HG03342 (cell line): ENCODE results near the gene ZNF460.
A peak's percentile ranks its signal among the peaks of the same experiment; 100 is the strongest.
"Not testable (repeated sequence)": the region's sequence is repeated elsewhere in the genome, so short reads cannot be mapped to it uniquely, and the experiment has no call there.

Experiments used
- ATAC-seq: cut with Tn5 transposase; IDR thresholded peaks from one replicate; pipeline ENCODE4 v1.9.1; 2021; ENCODE audit warnings: mild to moderate bottlenecking, moderate library complexity; ENCODE audit not compliant: unreplicated experiment

ZNF460 gene

GRCh38 chr19:57280165-57280961 is at the start of gene ZNF460:
ZNF460 (plus strand) TSS chr19:57280485; CDS start chr19:57280807, 322 bp downstream.
- ATAC-seq: peak; percentile 81

GRCh38 chr19:57231686-57232085 is 48.6 kb upstream of the ZNF460 start:
- no peak for ATAC-seq

GRCh38 chr19:57233207-57233606 is 47.1 kb upstream of the ZNF460 start:
- no peak for ATAC-seq

- no peak for ATAC-seq
Measured at GRCh38 chr19:57239982-57240310, 40.3 kb upstream of the ZNF460 start.

DNA sequence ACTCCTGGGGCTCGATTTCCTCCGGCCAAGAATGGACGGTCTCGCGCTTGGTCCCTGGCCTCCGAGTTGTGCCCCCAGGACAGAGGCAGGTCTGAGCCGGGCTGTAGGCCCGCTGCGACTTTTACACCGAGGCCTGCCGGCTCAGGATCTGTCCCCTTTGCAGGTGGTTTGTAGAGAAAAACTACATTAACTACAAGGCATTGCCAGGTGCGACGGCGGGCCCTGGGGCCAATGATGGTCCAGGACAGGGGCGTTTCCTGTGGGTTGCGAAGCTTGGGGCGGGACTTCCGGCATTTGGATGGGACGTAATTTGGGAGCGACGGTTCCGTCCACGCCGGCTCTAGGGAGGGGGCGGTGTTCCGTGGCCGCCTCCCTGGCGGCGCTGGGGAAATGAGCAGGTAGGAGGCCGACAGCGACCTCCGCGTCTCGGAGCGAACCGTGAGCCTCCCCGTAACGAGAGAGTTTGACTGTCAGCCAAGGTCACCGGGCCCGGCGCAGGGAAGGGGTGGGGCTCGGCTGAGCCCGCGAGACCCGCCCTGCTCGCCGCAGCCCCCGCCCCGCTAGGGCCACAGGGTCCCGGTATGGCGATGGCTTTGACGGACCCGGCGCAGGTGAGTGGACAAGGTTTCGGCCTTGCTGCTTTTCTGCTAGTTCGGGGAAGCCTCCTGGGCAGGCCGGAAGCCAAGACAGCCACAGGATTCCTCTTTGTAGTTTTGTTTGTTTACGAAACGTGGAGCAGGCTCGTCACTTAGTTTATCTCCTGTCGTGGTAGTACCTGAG is 39.8 kb upstream of the ZNF460 start, which contains the start of gene ZNF805:
Gene ZNF805 (plus strand): TSS at position 322 of the 780 bp plus-strand sequence. CDS start 260 bp downstream, at position 582.
- peak; percentile 89 for ATAC-seq

DNA sequence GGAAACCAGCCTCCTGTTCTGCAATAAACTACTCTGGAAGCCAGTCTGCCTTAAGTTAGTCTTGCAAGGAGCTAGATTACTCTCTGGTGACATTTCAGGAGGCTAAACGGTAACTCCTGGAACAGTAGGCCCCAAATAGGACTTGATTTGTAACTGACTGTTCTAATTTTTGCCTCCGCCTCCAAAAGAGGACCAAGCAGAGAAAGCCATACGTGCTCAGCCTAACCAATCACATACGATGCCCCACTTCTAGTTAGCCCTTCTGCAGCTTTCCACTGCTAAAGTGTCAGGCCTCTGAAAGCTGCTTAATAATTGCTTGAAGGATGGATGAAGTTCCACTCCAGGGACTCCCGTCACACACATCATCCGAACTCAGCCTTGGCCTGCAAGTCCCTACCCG is 39.1 kb upstream of the ZNF460 start:
- ATAC-seq: peak; percentile 1

DNA sequence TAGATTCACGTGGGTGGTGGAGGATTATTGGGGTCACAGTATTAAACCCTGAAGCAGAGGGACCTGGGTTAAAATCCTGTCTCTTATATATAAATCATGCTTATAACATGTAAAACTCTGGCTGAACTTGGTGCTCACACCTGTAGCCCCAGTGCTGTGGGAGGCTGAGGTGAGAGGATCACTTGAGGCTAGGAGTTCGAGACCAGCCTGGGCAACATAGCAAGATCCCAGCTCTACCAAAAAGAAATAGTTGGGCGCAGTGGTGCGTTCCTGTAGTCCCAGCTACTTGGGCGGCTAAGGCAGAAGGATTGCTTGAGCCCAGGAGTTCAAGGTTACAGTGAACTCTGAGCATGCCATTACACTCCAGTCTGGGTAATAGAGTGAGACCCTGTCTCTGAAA is 37.5 kb upstream of the ZNF460 start:
- ATAC-seq: no peak

DNA sequence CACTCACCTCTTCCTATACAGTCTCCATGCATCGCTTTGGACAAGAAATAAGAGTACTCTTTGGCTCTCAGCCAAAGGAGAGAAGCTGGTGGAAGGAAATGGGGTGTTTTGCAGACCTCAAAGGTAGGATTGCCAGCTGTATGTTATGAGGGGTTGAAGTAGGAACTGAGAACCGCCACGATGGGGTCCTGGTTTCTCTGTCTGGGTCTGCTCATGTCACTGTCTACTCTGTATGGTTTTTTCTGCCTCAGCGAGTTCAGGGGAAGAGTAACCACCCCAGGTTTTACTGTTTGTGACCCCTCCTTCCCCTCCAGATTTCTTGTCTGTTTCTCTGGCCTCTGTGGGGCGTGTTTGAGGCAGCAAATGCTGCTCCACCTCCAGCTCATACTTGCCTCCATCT is 35.8 kb upstream of the ZNF460 start:
- ATAC-seq: no peak

DNA sequence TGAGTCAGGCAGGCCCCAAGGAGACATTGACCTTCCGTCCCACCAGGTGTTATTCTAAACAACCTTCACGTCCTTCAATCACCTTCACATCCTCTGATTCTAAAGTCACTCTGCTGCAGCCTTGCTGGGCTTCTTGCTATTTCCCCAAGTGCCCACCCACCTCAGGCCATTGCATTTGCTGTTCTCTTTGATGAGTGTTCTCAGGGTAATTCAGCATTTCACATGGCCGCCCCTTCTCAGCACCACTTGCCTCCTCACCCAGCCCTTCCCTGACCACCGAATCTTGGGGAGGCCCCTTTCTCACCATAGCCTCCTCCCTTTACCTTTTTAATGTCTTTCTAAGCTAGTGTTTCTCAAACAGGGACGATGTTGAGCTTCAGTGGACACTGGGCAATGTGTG is 35.2 kb upstream of the ZNF460 start:
- ATAC-seq: no peak

- ATAC-seq: no peak
Measured at GRCh38 chr19:57245959-57246358, 34.3 kb upstream of the ZNF460 start.

DNA sequence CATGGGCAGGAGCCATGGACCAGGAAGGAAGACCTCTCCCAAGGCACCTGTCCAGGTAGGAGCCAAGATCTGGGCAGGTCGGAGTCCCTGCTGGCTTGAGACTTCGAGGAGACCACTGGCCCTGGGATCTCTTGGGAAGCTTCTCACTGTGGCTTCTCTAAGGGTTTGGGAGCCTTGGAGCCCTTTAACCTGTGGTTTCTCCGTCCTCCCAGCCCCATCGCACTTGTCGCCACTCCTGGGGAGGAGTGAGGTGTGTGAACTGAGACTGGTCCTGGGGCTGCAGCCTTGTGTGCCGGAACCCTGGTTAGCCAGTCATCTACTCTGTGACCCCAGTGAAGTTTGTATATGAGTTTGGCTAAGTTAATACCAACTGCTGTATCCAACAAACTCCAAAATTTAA is 31.6 kb upstream of the ZNF460 start:
- ATAC-seq: no peak

DNA sequence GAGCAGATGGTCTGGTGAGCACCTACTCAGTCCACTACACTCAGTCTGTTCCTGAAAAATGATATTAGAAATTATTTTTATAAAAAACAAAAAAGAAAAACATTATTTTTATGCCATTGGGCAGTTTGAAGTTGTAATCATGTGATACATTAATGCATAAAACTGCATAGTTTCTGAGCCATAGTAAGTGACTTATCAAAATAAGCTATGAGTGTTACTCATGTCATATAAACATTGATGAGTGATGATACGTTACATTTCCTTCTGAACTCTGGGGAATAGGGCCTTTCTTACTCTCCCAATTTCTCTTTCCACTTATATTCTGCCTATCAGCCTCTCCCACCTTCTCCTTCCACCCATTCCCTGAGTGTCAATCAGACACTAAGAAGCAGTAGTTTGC is 31.0 kb upstream of the ZNF460 start:
- ATAC-seq: no peak

- not testable (repeated sequence) for ATAC-seq
Measured at GRCh38 chr19:57253767-57254166, 26.5 kb upstream of the ZNF460 start.

DNA sequence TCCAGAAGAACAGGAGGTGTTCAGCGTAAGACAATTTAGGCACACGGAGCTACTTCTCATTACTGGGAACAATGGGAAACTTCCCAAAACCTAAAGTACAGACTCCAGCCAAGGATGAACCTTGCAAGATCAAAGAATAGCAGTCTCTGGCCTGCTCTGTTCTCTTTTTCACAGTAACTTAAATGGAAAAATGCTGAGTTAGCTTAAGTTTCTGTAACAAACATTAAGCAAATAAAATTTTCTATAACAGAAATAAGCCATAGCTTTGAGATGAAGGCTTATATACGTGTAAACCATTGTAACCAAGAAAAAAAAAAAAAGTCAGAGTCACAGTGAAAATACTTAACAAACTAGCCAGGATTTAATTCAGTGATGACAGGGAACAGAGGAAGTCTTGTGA is 18.2 kb upstream of the ZNF460 start:
- ATAC-seq: no peak

GRCh38 chr19:57263244-57263741 is 17.0 kb upstream of the ZNF460 start:
- ATAC-seq: no peak

DNA sequence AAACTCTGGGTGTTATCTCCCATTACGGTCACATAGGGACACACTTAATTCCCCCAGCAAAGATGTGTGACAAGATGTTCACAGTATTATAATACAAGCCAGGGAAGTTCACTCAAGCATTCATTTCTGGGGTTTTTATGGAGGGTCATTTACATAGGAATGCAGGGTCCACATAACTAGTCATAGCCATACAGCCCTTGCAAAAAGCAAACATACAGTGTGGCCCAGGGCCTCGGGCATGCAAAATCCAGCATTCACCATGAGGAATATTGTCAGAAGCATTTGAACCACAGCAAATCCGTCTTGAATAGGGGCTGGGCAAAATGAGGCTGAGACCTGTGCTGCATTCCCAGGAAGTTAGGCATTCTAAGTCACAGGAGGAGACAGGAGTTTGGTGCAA is 13.0 kb upstream of the ZNF460 start:
- ATAC-seq: no peak

DNA sequence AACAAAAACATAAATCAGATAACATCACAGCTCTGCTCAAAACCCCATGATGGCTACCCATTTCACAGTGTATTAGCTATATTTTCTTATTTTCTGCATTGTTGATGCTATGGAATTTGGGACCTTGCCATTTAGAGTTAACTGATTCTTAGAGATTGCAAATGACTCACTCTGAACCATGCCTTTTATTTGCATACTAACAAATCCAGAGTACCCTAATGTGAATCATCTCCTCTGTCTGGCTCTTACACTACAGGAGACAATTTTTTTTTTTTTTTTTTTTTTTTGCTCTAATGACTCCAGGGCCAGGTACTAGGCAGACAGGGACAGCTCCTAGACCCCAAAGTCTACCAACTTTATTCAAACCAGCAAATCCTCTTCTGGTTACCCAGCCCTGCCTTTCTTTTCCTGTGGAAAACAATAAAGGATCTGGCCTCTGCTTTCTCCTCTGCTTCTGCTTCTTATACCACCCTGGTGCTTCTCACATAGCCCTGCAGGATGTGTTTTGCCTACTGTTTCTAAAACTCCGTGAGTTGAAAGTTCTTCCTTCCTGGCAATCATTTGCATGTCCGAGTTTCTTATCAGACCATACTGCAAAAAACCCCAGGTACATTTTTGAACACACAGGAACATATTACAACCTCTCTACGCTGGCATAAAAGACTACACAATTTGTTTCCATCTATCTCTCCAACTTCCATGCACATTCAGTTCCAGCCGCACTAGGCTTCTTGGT is 10.6 kb upstream of the ZNF460 start:
- no peak for ATAC-seq

DNA sequence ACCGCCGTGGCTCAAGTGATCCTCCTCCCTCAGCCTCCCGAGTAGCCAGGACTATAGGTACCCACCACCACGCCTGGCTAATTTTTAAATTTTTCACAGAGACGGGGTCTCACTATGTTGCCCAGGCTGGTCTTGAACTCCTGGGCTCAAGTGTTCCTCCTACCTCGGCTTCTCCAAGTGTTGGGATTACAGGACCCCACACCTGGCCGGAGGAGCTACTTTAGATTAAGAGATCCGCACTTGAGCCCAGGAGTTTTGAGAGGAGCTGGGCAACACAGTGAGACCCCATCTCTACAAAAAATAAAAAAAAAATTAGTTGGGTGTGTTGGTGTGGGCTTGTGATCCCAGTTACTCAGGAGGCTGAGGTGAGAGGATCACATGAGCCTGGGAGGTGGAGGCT is 9.0 kb upstream of the ZNF460 start:
- ATAC-seq: no peak

DNA sequence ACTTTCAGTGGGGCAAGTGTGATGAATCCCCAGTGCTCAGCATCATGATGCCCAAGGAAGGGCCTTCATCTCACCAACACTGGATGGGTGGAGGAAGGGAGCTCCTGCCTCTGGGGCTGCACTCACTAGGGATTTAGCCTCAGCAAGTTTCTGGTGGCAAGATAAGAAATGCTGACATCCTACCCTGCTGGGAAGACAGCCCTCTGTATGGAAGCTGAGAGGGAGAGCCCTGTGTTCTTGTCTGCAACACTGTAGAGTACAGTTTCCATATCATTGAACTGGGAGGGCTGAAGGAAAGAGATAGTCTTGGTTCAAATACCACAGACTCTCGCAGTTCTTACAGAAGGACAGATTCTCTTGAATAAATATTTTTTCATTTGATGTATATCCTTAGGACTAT is 7.3 kb upstream of the ZNF460 start:
- ATAC-seq: no peak

DNA sequence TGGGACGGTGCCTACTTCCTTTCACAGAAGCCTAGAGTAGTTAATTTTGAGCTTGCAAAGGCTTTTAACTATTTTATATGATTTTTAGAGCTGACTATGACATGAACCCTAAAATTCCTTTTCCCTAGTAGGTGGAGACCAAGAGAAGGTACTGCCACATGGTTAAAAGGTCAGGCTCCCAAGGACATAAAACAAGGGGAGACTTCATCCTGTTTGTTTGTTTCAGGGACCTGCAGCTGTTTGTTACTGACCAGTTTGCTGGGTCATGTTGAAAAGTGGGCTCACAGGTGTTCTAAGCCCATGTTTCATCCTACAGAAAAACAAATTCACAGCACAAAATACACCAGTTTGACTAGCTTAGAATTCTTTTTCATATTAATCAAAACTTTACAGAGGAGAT is 3.9 kb upstream of the ZNF460 start:
- ATAC-seq: no peak

- not testable (repeated sequence) for ATAC-seq
Measured at GRCh38 chr19:57278481-57278880, 1.8 kb upstream of the ZNF460 start.
